Spleen (tissue), 11 donors: Measurements from ENCODE around the gene CAPN9. TPM values are rescaled to one million over a fixed set of nuclear protein-coding genes. Genes with fewer than 3 reads are reported as not detected.

Experiments
- DNase-seq: peaks from one replicate; pipeline ENCODE4 v3.0.0-alpha.2; 2020
- H3K27ac ChIP-seq, 8 donors: fragments of 200-600 bp; sonication (generic) in 7 of 8; 1 replicate in 4 of 8; 2 replicates in 4 of 8; pipeline versions ENCODE4 v1.5.0 to v1.8.0; 2016 to 2021; ENCODE audit warnings: inconsistent platforms in 4 of 8, mild to moderate bottlenecking in 4 of 8, moderate library complexity in 1 of 8
- H3K27me3 ChIP-seq, 7 donors: fragments of 200-600 bp; sonication (generic) in 6 of 7; replicated peaks in 1 of 7; 1 replicate in 4 of 7; 2 replicates in 3 of 7; pipeline versions ENCODE4 v1.5.0 to v1.8.0; 2016 to 2021; ENCODE audit warnings: inconsistent platforms in 3 of 7, mild to moderate bottlenecking in 1 of 7
- H3K36me3 ChIP-seq, 6 donors: fragments of 200-600 bp; sonication (generic) in 5 of 6; 1 replicate in 4 of 6; 2 replicates in 2 of 6; pipeline versions ENCODE4 v1.5.0 to v1.8.0; 2016 to 2021; ENCODE audit warnings: inconsistent platforms in 2 of 6
- H3K4me1 ChIP-seq, 6 donors: fragments of 200-600 bp; sonication (generic) in 5 of 6; 1 replicate in 3 of 6; 2 replicates in 3 of 6; pipeline versions ENCODE4 v1.5.0 to v1.8.0; 2016 to 2021; ENCODE audit warnings: inconsistent platforms in 3 of 6
- H3K4me3 ChIP-seq, 8 donors: fragments of 200-600 bp; sonication (generic) in 7 of 8; 1 replicate in 4 of 8; 2 replicates in 4 of 8; pipeline versions ENCODE4 v1.5.0 to v1.8.0; 2016 to 2021; ENCODE audit warnings: inconsistent platforms in 4 of 8, mild to moderate bottlenecking in 4 of 8, moderate library complexity in 2 of 8
- H3K9me3 ChIP-seq, 8 donors: fragments of 200-600 bp; sonication (generic) in 7 of 8; 1 replicate in 4 of 8; 2 replicates in 4 of 8; pipeline versions ENCODE4 v1.5.0 to v1.8.0; 2016 to 2021; ENCODE audit warnings: inconsistent platforms in 4 of 8
- POLR2A ChIP-seq, 3 donors: fragments of 450-650 bp; IDR thresholded peaks; one replicate each; pipeline ENCODE4 v1.5.1; 2017; ENCODE audit warnings: antibody characterized with exemption in 3 of 3, mild to moderate bottlenecking in 1 of 3
- POLR2AphosphoS5 ChIP-seq, 3 donors: sonication (generic); formaldehyde crosslinking; IDR thresholded peaks; one replicate each; pipeline ENCODE4 v1.5.1; 2017; ENCODE audit warnings: antibody characterized with exemption in 3 of 3
- WGBS, 5 donors: extraction: QIAGEN DNeasy Blood & Tissue Kit in 3 of 5; methylation state at CpG; one replicate each; pipeline versions ENCODE4 v1.1.5 to v1.1.7; 2013 to 2018; 5-methylcytosine and 5-hydroxymethylcytosine counted together
- intact Hi-C: fragments of 100-400 bp; cut with DNase I; formaldehyde crosslinking; loops from one replicate; pipeline ENCODE4 v1.15.0; 2023; ENCODE audit warnings: low total_unique reads
- polyA plus RNA-seq, 3 donors: library from polyadenylated mRNA; stranded (reverse); fragments of 200-250 nt; gene quantifications; one replicate each; pipeline ENCODE4 v1.2.1, GENCODE V29; 2013
- total RNA-seq, 7 donors: library from RNA; depleted of rRNA in 3 of 7; stranded (reverse); fragments of >200 nt in 3 of 7; fragmentation: NEBNext Ultra II Directional in 4 of 7; extraction: Animal tissue kit (Norgen Biotek cat#: 25700) in 4 of 7; gene quantifications; one replicate each; pipeline versions ENCODE4 v1.1.0 to v1.2.1, GENCODE V29; 2016 to 2021
- TF ChIP-seq, protein P1 (sequence below), 11 experiments: fragments of 200-600 bp in 7 of 11; fragments of 450-650 bp in 4 of 11; sonication (generic) in 4 of 11; IDR thresholded peaks in 8 of 11; conservative IDR thresholded peaks in 3 of 11; 1 replicate in 7 of 11; 2 replicates in 4 of 11; pipeline versions ENCODE4 v1.4.0 to v1.8.0; 2016 to 2021; ENCODE audit warnings: antibody characterized with exemption in 11 of 11, inconsistent platforms in 4 of 11, mild to moderate bottlenecking in 1 of 11
- donor health status: healthy with polysubstance abuse.
- donor health status: DM: no; HTN: no; CAD: no; lungs with moderate emphysema.
- donor health status: DM: no; HTN: no; CAD: no.
- donor health status: Bipolar disorder and iron deficiency.
- donor health status: healthy.
- donor health status: DM: no; HTN: no; CAD: no.
- donor health status: DM: yes; HTN: yes; CAD: no.

The CAPN9 gene
- total and polyA plus RNA-seq, 10 donors = 0.05 TPM; not detected in 9

DNA sequence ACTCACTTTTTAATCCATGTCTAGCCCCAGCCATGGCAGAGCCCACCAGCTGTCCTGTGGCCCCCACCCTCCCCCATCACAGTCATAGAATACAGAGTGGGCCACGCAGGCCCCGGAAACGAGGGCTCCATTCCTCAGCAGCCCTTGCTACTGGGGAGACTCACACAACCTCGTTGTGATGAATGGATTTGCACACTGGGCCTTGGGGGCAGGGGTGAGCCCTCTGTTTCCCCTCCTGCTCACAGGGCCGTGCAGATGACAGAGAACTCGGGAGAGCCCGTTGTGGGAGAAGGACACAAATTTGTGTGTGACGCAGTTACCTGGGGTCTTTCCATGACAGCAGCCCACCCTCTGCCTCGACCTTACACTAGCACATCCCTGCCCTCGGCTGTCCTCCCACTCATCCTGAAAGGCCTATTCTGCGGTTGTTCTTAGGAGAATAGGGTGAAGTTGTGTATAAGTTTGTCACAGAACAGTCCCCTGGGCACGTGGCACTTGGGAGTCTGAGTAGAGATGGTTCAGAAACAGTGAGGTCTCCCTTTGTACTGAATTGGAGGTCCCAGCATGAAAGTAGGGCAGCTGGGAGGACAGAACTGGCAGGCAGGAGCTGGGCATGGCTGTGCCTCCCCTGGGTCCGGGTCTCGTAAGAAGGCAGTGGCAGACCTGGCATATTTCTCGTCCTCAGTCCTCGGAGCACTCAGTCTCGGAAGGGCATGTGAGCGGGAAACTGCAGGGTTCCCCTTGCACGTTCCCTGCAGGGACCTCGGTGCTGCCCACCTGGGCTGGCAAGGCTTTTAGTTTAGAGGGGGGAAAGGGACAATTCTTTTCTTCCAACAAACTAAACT is 40.1 kb upstream of the CAPN9 start:
- no peak for TF ChIP-seq POLR2AphosphoS5 (IDR thresholded peaks at IDR 0.05)
- TF ChIP-seq, protein P1, sequence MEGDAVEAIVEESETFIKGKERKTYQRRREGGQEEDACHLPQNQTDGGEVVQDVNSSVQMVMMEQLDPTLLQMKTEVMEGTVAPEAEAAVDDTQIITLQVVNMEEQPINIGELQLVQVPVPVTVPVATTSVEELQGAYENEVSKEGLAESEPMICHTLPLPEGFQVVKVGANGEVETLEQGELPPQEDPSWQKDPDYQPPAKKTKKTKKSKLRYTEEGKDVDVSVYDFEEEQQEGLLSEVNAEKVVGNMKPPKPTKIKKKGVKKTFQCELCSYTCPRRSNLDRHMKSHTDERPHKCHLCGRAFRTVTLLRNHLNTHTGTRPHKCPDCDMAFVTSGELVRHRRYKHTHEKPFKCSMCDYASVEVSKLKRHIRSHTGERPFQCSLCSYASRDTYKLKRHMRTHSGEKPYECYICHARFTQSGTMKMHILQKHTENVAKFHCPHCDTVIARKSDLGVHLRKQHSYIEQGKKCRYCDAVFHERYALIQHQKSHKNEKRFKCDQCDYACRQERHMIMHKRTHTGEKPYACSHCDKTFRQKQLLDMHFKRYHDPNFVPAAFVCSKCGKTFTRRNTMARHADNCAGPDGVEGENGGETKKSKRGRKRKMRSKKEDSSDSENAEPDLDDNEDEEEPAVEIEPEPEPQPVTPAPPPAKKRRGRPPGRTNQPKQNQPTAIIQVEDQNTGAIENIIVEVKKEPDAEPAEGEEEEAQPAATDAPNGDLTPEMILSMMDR (IDR thresholded peaks at IDR 0.05 in 8 of 11, conservative IDR thresholded peaks at IDR 0.05 in 3 of 11) = no peak
- H3K36me3 ChIP-seq = no peaks in the 10 kb centered on the region
- no peak for DNase-seq
- no peaks in the 10 kb centered on the region for H3K4me1 ChIP-seq
- H3K9me3 ChIP-seq = no peaks in the 10 kb centered on the region
- H3K27me3 ChIP-seq = peaks cover 0 to 6% (median 0%) of the 10 kb centered on the region in 7 donors
- no peak overlapping the region for H3K27ac ChIP-seq
- intact Hi-C loops = no loop called here
- WGBS, 5 donors = 84 to 92% (median 85%) methylated on average over 19 to 20 of the region's 20 CpGs
- no peak overlapping the region for H3K4me3 ChIP-seq

DNA sequence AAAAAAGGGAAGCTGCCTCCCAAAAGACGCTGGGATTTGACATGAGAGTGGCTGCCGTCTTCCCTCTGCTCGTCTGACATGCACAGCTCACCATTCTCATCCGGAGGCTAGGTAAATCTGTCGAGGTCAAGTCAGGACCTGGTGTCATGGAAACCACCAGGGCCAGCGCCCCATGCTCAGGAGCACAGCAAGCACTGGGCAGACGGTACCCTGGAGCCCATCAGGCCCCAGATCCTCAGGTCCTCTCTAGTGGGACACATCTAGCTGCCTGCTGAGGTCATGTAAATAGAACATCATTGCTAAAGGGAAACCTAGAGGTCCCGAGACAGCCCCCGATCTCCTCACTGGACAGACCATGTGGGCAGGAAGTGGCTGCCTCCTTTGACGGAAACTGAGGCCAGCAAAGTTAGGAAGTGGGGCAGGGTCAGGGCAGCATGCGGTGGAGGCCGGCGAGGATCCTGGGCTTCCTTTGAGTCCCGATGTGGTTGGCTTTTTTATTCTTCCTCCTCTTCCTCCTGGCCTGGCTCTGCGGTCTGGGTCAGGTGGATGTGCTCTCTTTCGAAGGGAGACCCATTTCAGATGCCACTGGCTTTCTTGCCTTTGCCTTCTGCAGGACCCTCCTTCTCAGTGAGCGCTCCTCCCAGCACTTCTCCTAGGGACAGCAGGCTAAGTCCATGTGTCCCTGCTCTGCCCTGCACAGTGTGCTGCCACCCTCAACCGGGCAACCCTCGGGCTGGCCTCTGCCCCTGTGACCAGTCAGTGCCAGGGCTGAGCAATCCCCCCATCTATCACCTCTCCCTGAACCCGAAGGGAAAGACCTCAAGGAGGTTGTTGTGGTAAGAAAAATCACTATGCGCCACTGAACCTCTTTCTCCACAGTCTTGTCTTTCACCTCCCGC is 39.2 kb upstream of the CAPN9 start:
- H3K36me3 ChIP-seq = no peaks in the 10 kb centered on the region
- no peak overlapping the region for H3K27ac ChIP-seq
- WGBS, 5 donors = 38 to 50% (median 44%) methylated on average over 18 to 22 of the region's 22 CpGs
- peaks cover 0 to 6% (median 0%) of the 10 kb centered on the region in 7 donors for H3K27me3 ChIP-seq
- intact Hi-C loops = no loop called here
- no peak for DNase-seq
- TF ChIP-seq POLR2A (IDR thresholded peaks at IDR 0.05) = no peak
- H3K4me3 ChIP-seq = no peak overlapping the region
- no peaks in the 10 kb centered on the region for H3K9me3 ChIP-seq
- H3K4me1 ChIP-seq = no peaks in the 10 kb centered on the region

DNA sequence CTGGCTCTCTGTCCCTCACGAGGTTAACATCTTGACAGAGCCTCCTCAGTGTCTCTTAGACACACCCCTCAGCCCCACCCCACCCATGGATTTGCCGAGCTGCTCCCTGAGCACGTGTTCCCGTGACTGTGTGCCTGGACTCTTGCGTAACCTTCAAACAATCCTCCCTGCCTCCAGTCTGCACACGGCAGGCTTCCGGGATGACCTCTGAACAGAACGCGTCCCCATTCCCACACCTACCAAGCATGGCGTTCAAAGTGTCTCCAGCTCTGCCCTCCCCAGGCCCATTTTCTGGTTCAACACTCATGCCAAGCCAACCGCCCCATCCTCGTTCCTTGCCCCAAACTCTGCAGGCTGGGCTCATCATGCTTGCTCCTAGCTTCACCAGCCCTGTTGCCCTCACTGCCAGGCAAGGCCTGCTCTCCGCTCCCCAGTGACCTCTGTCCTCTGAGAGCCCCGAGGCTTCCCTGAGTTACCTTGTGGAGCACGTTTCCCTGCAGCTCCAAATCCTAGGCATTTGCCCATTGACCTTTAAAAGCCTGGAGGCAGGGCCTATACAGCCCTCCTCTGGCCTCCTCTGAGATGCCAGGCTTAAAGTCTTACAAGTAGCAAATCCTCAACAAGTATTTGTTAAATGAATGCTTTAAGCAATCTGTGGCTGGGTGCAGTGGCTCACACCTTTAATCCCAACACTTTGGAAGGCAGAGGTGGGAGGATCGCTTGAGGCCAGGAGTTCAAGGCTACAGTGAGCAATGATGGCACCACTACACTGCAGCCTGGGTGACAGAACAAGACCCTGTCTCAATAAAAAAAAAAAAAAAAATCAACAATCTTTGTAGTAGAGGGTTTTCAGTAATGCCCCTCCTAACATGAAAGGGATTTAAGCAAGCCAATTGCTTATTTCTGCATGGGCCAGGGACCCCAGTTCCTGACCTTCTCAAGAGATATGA is 38.3 kb upstream of the CAPN9 start:
- Histone ChIP-seq H3K4me3 (no peak overlapping the region), H3K36me3 (no peaks in the 10 kb centered on the region), H3K27ac (no peak overlapping the region), H3K27me3 (peaks cover 0 to 13% (median 0%) of the 10 kb centered on the region in 7 donors), H3K4me1 (no peaks in the 10 kb centered on the region), H3K9me3 (no peaks in the 10 kb centered on the region)
- no peak for TF ChIP-seq POLR2AphosphoS5 (IDR thresholded peaks at IDR 0.05)
- TF ChIP-seq, protein P1 (IDR thresholded peaks at IDR 0.05 in 8 of 11, conservative IDR thresholded peaks at IDR 0.05 in 3 of 11) = no peak
- TF ChIP-seq POLR2A (IDR thresholded peaks at IDR 0.05) = no peak
- DNase-seq = no peak
- 84 to 91% (median 85%) methylated on average over 16 of the region's 16 CpGs for WGBS, 5 donors
- intact Hi-C loops = no loop called here
